HEK293 (cell line): Measurements from ENCODE around the gene CACNA1F.

Experiments used
- FEZF1 ChIP-seq: fragments of 450-650 bp; formaldehyde crosslinking; IDR thresholded peaks from 2 replicates; pipeline ENCODE4 v1.5.1; 2016; ENCODE audit warnings: missing biosample characterization, missing genetic modification characterization
- HOXC10 ChIP-seq: sonication (generic); formaldehyde crosslinking; IDR thresholded peaks from 2 replicates; pipeline ENCODE4 v1.8.1; 2023; ENCODE audit warnings: mild to moderate bottlenecking, missing genetic modification reagents
- HOXD13 ChIP-seq: sonication (generic); formaldehyde crosslinking; IDR thresholded peaks from 2 replicates; pipeline ENCODE4 v1.8.0; 2022; ENCODE audit warnings: missing genetic modification reagents, borderline replicate concordance
- KLF10 ChIP-seq: fragments of 450-650 bp; IDR thresholded peaks from 2 replicates; pipeline ENCODE4 v1.5.1; 2018; ENCODE audit warnings: missing biosample characterization, mild to moderate bottlenecking, missing genetic modification characterization
- KLF16 ChIP-seq: fragments of 450-650 bp; formaldehyde crosslinking; IDR thresholded peaks from 2 replicates; pipeline ENCODE4 v1.5.1; 2017; ENCODE audit warnings: missing biosample characterization, missing genetic modification characterization
- RBAK ChIP-seq: fragments of 450-650 bp; formaldehyde crosslinking; IDR thresholded peaks from 2 replicates; pipeline ENCODE4 v1.5.1; 2016; ENCODE audit warnings: missing biosample characterization, missing genetic modification characterization
- REPIN1 ChIP-seq: fragments of 450-650 bp; formaldehyde crosslinking; IDR thresholded peaks from 2 replicates; pipeline ENCODE4 v1.5.1; 2017; ENCODE audit warnings: missing biosample characterization, missing genetic modification characterization, low read depth
- SCRT2 ChIP-seq: fragments of 450-650 bp; formaldehyde crosslinking; IDR thresholded peaks from 2 replicates; pipeline ENCODE4 v1.5.1; 2016; ENCODE audit warnings: missing biosample characterization, missing genetic modification characterization
- SP7 ChIP-seq: fragments of 450-650 bp; formaldehyde crosslinking; IDR thresholded peaks from 2 replicates; pipeline ENCODE4 v1.5.1; 2016; ENCODE audit warnings: missing biosample characterization, missing genetic modification characterization
- ZBTB8A ChIP-seq: fragments of 450-650 bp; formaldehyde crosslinking; IDR thresholded peaks from 2 replicates; pipeline ENCODE4 v1.5.1; 2016; ENCODE audit warnings: missing biosample characterization, missing genetic modification characterization
- ZFP3 ChIP-seq: fragments of 450-650 bp; formaldehyde crosslinking; IDR thresholded peaks from 2 replicates; pipeline ENCODE4 v1.5.1; 2016; ENCODE audit warnings: low read depth, missing biosample characterization, missing genetic modification characterization
- ZNF112 ChIP-seq: fragments of 450-650 bp; formaldehyde crosslinking; IDR thresholded peaks from 2 replicates; pipeline ENCODE4 v1.5.0; 2017; ENCODE audit warnings: missing biosample characterization, missing genetic modification characterization
- ZNF175 ChIP-seq: fragments of 450-650 bp; formaldehyde crosslinking; IDR thresholded peaks from 2 replicates; pipeline ENCODE4 v1.5.1; 2016; ENCODE audit warnings: missing biosample characterization, missing genetic modification characterization
- ZNF19 ChIP-seq: fragments of 450-650 bp; formaldehyde crosslinking; IDR thresholded peaks from 2 replicates; pipeline ENCODE4; 2016; ENCODE audit warnings: missing biosample characterization, missing genetic modification characterization, low read depth
- ZNF202 ChIP-seq: fragments of 450-650 bp; formaldehyde crosslinking; IDR thresholded peaks from 2 replicates; pipeline ENCODE4 v1.5.1; 2016; ENCODE audit warnings: missing biosample characterization, missing genetic modification characterization, borderline replicate concordance
- ZNF266 ChIP-seq: fragments of 450-650 bp; formaldehyde crosslinking; IDR thresholded peaks from 2 replicates; pipeline ENCODE4 v1.5.1; 2016; ENCODE audit warnings: missing biosample characterization, missing genetic modification characterization, low read depth
- ZNF354C ChIP-seq: fragments of 450-650 bp; formaldehyde crosslinking; IDR thresholded peaks from 2 replicates; pipeline ENCODE4 v1.5.1; 2016; ENCODE audit warnings: missing biosample characterization, missing genetic modification characterization, low read depth, borderline replicate concordance
- ZNF394 ChIP-seq: fragments of 450-650 bp; formaldehyde crosslinking; IDR thresholded peaks from 2 replicates; pipeline ENCODE4 v1.5.1; 2016; ENCODE audit warnings: missing biosample characterization, missing genetic modification characterization, mild to moderate bottlenecking, moderate library complexity, borderline replicate concordance
- ZNF510 ChIP-seq: fragments of 450-650 bp; formaldehyde crosslinking; IDR thresholded peaks from 2 replicates; pipeline ENCODE4 v1.5.1; 2018; ENCODE audit warnings: mild to moderate bottlenecking, missing genetic modification characterization, missing biosample characterization; ENCODE audit not compliant: insufficient replicate concordance
- ZNF660 ChIP-seq: fragments of 450-650 bp; IDR thresholded peaks from 2 replicates; pipeline ENCODE4 v1.5.1; 2018; ENCODE audit warnings: missing biosample characterization, mild to moderate bottlenecking, missing genetic modification characterization
- ZNF776 ChIP-seq: fragments of 450-650 bp; formaldehyde crosslinking; IDR thresholded peaks from 2 replicates; pipeline ENCODE4 v1.5.0; 2017; ENCODE audit warnings: missing biosample characterization, missing genetic modification characterization, borderline replicate concordance
- TF ChIP-seq, protein P1 (sequence below): fragments of 450-650 bp; formaldehyde crosslinking; IDR thresholded peaks from 2 replicates; pipeline ENCODE4 v1.5.1; 2016; ENCODE audit warnings: missing biosample characterization, missing genetic modification characterization
- TF ChIP-seq, protein P2 (sequence below): fragments of 450-650 bp; formaldehyde crosslinking; IDR thresholded peaks from 2 replicates; pipeline ENCODE4 v1.5.1; 2017; ENCODE audit warnings: missing biosample characterization, mild to moderate bottlenecking, missing genetic modification characterization, moderate library complexity
- TF ChIP-seq, protein P3 (sequence below): fragments of 450-650 bp; IDR thresholded peaks from 2 replicates; pipeline ENCODE4 v1.5.1; 2018; ENCODE audit warnings: missing biosample characterization, missing genetic modification characterization
- TF ChIP-seq, protein P4 (sequence below): fragments of 450-650 bp; formaldehyde crosslinking; IDR thresholded peaks from 2 replicates; pipeline ENCODE4 v1.5.1; 2016; ENCODE audit warnings: missing biosample characterization, missing genetic modification characterization
- TF ChIP-seq, protein P5 (sequence below): fragments of 450-650 bp; formaldehyde crosslinking; IDR thresholded peaks from 2 replicates; pipeline ENCODE4 v1.5.1; 2017; ENCODE audit warnings: missing biosample characterization, missing genetic modification characterization
- TF ChIP-seq, protein P6 (sequence below): fragments of 450-650 bp; formaldehyde crosslinking; IDR thresholded peaks from 2 replicates; pipeline ENCODE4 v1.5.0; 2017; ENCODE audit warnings: missing biosample characterization, missing genetic modification characterization, borderline replicate concordance

Gene CACNA1F

DNA sequence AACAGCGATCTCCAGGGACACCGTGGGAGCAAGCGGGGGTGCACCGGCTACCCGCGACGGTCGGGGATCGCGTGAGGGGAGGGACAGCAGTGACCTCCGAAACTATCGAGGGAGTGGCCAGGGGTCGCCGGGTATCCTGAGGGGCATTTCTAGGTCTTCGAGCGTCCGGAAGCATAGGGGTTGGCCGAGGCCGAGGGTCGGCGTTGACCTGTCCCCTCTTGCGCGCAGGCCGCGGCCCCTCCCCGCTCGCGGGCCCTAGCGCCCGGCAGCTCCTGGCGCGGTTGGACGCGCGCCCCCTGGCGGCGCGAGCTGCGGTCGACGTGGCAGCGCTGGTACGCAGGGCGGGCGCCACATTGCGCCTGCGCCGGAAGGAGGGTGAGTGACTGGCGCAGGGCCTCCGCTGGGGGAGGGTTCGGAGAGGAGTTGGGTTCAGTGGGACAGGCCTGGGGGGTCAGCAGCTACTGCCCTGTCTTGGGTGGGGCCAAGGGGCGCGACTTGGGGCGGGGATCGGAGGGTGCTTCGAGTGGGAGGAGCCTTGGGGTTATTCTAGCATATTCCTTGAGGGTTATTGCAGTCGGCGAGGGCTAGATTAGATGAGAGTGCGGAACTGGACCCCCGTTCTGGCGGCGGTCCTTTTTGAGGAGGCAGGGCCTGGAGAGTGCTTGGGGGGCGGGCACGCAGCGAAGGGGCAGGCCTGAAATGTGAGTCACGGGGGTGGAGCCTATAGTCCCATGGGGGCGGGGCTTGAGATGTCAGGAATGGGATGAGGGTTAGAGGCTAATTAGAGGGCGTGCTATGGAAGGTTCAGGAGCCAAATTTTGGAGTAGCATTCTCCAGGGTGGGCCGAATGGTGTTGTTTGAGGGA lies 69.4 kb downstream of the CACNA1F start (continued):
- TF ChIP-seq, protein P1, sequence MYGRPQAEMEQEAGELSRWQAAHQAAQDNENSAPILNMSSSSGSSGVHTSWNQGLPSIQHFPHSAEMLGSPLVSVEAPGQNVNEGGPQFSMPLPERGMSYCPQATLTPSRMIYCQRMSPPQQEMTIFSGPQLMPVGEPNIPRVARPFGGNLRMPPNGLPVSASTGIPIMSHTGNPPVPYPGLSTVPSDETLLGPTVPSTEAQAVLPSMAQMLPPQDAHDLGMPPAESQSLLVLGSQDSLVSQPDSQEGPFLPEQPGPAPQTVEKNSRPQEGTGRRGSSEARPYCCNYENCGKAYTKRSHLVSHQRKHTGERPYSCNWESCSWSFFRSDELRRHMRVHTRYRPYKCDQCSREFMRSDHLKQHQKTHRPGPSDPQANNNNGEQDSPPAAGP (tag by site-specific recombination) = peak; percentile 58
- TF ChIP-seq SCRT2 (tag by site-specific recombination) (no peak), KLF10 (tag by site-specific recombination) (no peak), ZNF266 (tag by site-specific recombination) (no peak), HOXD13 (no peak), SP7 (tag by site-specific recombination) (peak; percentile 68), ZNF354C (no peak), ZNF112 (tag by site-specific recombination) (no peak), ZNF175 (no peak), ZNF19 (tag by site-specific recombination) (no peak), ZNF202 (tag by site-specific recombination) (no peak; the same call in 1 of the 2 replicates), ZFP3 (tag by site-specific recombination) (no peak), REPIN1 (tag by site-specific recombination) (no peak), ZNF394 (tag by site-specific recombination) (peak; percentile 57), ZNF776 (tag by site-specific recombination) (no peak), HOXC10 (no peak), RBAK (tag by site-specific recombination) (no peak), ZNF510 (tag by site-specific recombination) (no peak), KLF16 (tag by site-specific recombination) (0 out of 2 replicates have a peak, but pooled peaks have one; percentile 24), ZNF660 (tag by site-specific recombination) (peak; percentile 51; the same call in 1 of the 2 replicates), ZBTB8A (tag by site-specific recombination) (peak; percentile 48; the same call in 1 of the 2 replicates), FEZF1 (tag by site-specific recombination) (no peak)
- TF ChIP-seq, protein P2, sequence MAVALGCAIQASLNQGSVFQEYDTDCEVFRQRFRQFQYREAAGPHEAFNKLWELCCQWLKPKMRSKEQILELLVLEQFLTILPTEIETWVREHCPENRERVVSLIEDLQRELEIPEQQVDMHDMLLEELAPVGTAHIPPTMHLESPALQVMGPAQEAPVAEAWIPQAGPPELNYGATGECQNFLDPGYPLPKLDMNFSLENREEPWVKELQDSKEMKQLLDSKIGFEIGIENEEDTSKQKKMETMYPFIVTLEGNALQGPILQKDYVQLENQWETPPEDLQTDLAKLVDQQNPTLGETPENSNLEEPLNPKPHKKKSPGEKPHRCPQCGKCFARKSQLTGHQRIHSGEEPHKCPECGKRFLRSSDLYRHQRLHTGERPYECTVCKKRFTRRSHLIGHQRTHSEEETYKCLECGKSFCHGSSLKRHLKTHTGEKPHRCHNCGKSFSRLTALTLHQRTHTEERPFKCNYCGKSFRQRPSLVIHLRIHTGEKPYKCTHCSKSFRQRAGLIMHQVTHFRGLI (tag by site-specific recombination) = no peak
- TF ChIP-seq, protein P3, sequence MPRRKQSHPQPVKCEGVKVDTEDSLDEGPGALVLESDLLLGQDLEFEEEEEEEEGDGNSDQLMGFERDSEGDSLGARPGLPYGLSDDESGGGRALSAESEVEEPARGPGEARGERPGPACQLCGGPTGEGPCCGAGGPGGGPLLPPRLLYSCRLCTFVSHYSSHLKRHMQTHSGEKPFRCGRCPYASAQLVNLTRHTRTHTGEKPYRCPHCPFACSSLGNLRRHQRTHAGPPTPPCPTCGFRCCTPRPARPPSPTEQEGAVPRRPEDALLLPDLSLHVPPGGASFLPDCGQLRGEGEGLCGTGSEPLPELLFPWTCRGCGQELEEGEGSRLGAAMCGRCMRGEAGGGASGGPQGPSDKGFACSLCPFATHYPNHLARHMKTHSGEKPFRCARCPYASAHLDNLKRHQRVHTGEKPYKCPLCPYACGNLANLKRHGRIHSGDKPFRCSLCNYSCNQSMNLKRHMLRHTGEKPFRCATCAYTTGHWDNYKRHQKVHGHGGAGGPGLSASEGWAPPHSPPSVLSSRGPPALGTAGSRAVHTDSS (tag by site-specific recombination) = no peak
- TF ChIP-seq, protein P4, sequence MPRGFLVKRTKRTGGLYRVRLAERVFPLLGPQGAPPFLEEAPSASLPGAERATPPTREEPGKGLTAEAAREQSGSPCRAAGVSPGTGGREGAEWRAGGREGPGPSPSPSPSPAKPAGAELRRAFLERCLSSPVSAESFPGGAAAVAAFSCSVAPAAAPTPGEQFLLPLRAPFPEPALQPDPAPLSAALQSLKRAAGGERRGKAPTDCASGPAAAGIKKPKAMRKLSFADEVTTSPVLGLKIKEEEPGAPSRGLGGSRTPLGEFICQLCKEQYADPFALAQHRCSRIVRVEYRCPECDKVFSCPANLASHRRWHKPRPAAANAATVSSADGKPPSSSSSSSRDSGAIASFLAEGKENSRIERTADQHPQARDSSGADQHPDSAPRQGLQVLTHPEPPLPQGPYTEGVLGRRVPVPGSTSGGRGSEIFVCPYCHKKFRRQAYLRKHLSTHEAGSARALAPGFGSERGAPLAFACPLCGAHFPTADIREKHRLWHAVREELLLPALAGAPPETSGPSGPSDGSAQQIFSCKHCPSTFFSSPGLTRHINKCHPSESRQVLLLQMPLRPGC (tag by site-specific recombination) = 0 out of 2 replicates have a peak, but pooled peaks have one; percentile 20
- TF ChIP-seq, protein P5, sequence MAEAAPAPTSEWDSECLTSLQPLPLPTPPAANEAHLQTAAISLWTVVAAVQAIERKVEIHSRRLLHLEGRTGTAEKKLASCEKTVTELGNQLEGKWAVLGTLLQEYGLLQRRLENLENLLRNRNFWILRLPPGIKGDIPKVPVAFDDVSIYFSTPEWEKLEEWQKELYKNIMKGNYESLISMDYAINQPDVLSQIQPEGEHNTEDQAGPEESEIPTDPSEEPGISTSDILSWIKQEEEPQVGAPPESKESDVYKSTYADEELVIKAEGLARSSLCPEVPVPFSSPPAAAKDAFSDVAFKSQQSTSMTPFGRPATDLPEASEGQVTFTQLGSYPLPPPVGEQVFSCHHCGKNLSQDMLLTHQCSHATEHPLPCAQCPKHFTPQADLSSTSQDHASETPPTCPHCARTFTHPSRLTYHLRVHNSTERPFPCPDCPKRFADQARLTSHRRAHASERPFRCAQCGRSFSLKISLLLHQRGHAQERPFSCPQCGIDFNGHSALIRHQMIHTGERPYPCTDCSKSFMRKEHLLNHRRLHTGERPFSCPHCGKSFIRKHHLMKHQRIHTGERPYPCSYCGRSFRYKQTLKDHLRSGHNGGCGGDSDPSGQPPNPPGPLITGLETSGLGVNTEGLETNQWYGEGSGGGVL = peak; percentile 93
- TF ChIP-seq, protein P6, sequence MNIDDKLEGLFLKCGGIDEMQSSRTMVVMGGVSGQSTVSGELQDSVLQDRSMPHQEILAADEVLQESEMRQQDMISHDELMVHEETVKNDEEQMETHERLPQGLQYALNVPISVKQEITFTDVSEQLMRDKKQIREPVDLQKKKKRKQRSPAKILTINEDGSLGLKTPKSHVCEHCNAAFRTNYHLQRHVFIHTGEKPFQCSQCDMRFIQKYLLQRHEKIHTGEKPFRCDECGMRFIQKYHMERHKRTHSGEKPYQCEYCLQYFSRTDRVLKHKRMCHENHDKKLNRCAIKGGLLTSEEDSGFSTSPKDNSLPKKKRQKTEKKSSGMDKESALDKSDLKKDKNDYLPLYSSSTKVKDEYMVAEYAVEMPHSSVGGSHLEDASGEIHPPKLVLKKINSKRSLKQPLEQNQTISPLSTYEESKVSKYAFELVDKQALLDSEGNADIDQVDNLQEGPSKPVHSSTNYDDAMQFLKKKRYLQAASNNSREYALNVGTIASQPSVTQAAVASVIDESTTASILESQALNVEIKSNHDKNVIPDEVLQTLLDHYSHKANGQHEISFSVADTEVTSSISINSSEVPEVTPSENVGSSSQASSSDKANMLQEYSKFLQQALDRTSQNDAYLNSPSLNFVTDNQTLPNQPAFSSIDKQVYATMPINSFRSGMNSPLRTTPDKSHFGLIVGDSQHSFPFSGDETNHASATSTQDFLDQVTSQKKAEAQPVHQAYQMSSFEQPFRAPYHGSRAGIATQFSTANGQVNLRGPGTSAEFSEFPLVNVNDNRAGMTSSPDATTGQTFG (tag by site-specific recombination) = no peak
